Endometrial microvascular endothelial cells (primary cell): Measurements from ENCODE around the gene KRTAP13-4. TPM values are rescaled to one million over a fixed set of nuclear protein-coding genes. Genes with fewer than 3 reads are reported as not detected.

Source experiments
- in situ Hi-C: cut with HindIII; loops from 2 replicates; pipeline ENCODE4 v1.10.0; 2017; ENCODE audit warnings: low sequenced_read_pairs, low pct_unique_long_range_greater_than_20kb; ENCODE audit errors: inconsistent ontology term
- total RNA-seq: library from RNA; depleted of rRNA; stranded (reverse); fragments of >200 nt; gene quantifications from one replicate; pipeline ENCODE4 v1.2.3, GENCODE V29; 2015; ENCODE audit errors: inconsistent ontology term

The KRTAP13-4 gene
- total RNA-seq, 1 donor from 2014 or later = not detected

DNA sequence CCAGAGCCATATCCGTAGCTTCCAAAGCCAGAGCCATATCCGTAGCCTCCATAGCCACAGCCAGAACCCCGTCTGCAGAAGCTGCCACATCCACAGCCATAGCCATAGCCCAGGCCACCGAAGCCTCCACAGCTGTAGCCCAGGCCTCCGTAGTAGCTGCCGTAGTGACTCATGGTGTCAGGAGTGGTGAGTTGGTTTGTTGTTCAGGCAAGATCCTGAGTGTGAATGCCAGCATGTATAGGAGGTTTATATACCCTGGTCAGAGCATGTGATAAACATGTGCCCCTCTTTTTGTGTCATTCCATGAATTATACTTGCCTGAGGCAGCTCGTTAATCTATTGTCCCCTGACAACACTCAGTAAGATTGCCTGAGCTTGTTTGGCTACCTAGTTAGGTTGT, 50.1 kb downstream of the KRTAP13-4 start, which contains the start of gene KRTAP19-1:
Gene KRTAP19-1 (minus strand): TSS at position 223 of the 400 bp plus-strand sequence. CDS start 50 bp downstream, at position 173.
- in situ Hi-C loops = no loop called here

Other genes with a start within 250 kb of the KRTAP13-4 start
- not detected for gene CLDN8, start 214.1 kb upstream of the KRTAP13-4 start, total RNA-seq
- not detected for gene KRTAP24-1, start 147.3 kb upstream of the KRTAP13-4 start, total RNA-seq
- not detected for gene KRTAP25-1, start 140.7 kb upstream of the KRTAP13-4 start, total RNA-seq
- gene KRTAP26-1, start 109.9 kb upstream of the KRTAP13-4 start, total RNA-seq = not detected
- gene KRTAP27-1, start 92.5 kb upstream of the KRTAP13-4 start, total RNA-seq = not detected
- gene KRTAP23-1, start 81.6 kb upstream of the KRTAP13-4 start, total RNA-seq = not detected
- not detected for gene KRTAP13-2, start 57.9 kb upstream of the KRTAP13-4 start, total RNA-seq
- not detected for gene KRTAP13-1, start 34.2 kb upstream of the KRTAP13-4 start, total RNA-seq
- gene KRTAP13-3, start 4.3 kb upstream of the KRTAP13-4 start, total RNA-seq = not detected
- not detected for gene KRTAP15-1, start 10.1 kb downstream of the KRTAP13-4 start, total RNA-seq
- not detected for gene KRTAP19-1, start 50.1 kb downstream of the KRTAP13-4 start, total RNA-seq
- not detected for gene KRTAP19-2, start 57.2 kb downstream of the KRTAP13-4 start, total RNA-seq
- not detected for gene KRTAP19-3, start 61.8 kb downstream of the KRTAP13-4 start, total RNA-seq
- not detected for gene KRTAP19-4, start 66.9 kb downstream of the KRTAP13-4 start, total RNA-seq
- gene KRTAP19-5, start 71.9 kb downstream of the KRTAP13-4 start, total RNA-seq = not detected
- gene KRTAP19-6, start 111.6 kb downstream of the KRTAP13-4 start, total RNA-seq = not detected
- not detected for gene KRTAP19-7, start 131.1 kb downstream of the KRTAP13-4 start, total RNA-seq
- not detected for gene KRTAP22-2, start 160.2 kb downstream of the KRTAP13-4 start, total RNA-seq
- not detected for gene KRTAP6-3, start 162.2 kb downstream of the KRTAP13-4 start, total RNA-seq
- gene KRTAP6-2, start 168.7 kb downstream of the KRTAP13-4 start, total RNA-seq = not detected
- not detected for gene KRTAP22-1, start 170.9 kb downstream of the KRTAP13-4 start, total RNA-seq
- gene KRTAP6-1, start 183.7 kb downstream of the KRTAP13-4 start, total RNA-seq = not detected
- not detected for gene KRTAP20-1, start 186.2 kb downstream of the KRTAP13-4 start, total RNA-seq
- gene KRTAP20-4, start 190.4 kb downstream of the KRTAP13-4 start, total RNA-seq = not detected
- gene KRTAP20-2, start 205.0 kb downstream of the KRTAP13-4 start, total RNA-seq = not detected
- not detected for gene KRTAP20-3, start 212.6 kb downstream of the KRTAP13-4 start, total RNA-seq